NCI-H345 treated with DMSO at 0.1 percent for 48 hours (cell line): Measurements from ENCODE around the gene CALML3.
A peak's percentile ranks its signal among the peaks of the same experiment; 100 is the strongest.

Experiments used
- DNase-seq: peaks from one replicate; lab custom pipeline; 2025; ENCODE audit not compliant: unreplicated experiment; lab: John Stamatoyannopoulos, UW

The CALML3 gene

DNA sequence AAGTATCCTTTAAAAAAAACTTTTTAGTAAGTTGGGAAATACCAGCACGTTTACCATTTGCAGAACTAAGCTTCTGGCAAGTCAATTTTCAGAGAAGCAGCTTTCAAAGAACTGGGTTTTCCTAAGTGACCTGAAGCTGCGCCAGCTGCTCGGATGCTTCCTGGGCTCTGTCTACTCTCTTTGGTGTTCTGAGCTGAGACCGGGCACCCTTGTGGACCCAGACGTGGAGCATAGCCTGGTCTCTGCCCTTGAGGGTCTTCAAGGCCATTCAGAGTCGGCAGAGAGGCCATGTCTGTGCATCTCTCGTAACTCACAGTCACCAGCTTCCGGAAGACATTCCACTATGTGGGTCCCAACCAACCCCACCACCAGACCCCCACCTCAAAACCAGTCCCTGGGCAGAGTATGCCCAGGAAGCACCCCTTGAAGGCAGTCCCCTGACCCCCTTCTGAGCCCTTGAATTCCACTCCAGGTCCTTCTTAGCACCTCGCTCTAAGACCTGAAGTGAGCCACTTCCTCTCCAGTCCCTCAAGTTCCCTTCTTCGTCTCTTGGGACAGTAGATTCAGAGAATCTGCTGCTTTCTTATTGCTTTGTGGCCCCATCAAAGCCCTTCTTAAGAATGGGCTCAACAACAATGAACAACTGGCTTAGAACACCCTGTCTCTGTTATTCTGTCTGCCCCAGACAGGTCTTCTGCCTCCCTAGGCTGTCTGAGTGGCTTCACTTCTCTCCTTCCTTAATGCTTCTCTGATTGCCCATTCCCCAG, 33.9 kb upstream of the CALML3 start:
- no peak for DNase-seq

DNA sequence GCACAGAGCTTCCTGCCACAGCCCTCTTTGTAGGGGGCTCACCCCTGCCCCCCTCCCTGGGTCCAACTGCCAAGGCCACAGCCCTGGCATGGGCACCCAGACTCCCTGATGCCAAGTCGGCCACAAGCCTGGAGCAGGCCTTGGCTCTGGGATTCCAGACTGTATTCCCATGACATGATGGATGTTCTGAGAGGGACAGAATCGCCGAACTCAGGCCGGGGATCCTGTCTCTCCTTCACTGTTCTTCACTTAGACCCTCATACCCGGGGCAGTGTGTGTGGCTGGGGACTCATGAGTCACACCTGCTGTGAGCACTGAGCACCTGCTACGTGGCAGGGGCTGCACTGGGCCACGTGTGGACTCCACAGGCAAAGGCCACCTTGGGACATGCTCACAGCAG, 33.3 kb upstream of the CALML3 start:
- DNase-seq, result no peak

DNA sequence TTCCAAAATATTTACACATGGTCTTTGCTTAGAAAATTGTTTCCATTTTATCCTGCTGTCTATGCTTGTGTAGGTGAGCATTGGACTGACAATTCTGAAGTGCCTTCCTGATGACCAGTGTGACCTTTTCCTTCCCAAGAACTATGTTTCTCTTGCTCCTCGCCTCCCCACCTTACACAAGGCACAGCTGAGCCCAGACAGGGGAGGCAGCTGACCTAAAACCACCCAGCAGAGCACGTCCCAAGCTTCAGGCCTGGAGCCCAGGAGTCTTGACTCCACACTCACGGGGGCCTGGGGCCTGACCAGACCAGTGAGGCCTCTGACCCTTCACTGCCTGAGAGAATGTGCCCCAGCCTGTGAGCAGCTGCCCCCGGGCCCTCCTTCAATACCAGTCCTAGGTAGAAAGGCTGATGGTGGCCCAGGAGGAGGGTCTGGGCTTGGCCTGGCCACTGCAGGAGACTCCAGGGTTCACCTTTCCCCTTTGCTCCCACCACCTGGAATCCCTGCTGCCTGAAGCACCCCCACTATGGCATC, 32.4 kb upstream of the CALML3 start:
- no peak for DNase-seq

GRCh38 chr10:5492929-5493576, 31.7 kb upstream of the CALML3 start:
- no peak for DNase-seq

GRCh38 chr10:5493691-5494090, 31.1 kb upstream of the CALML3 start:
- no peak for DNase-seq

- DNase-seq, result no peak
These were observed 30.1 kb upstream of the CALML3 start for GRCh38 chr10:5494611-5495010.

GRCh38 chr10:5496261-5497250, 28.2 kb upstream of the CALML3 start:
- no peak for DNase-seq

DNA sequence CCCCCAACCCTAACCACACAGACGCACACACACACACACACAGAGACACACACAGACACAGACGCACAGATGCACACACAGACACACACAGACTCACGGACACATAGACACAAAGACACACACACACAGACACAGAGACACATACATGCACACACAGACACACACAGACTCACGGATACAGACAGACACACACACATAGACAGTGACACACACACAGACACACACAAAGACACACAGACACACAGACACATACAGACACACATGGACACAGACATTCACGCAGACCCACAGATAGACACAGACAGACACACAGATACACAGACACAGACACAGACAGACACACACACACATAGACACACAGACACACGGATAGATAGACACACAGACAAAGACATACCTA, 27.5 kb upstream of the CALML3 start:
- no peak for DNase-seq

DNA sequence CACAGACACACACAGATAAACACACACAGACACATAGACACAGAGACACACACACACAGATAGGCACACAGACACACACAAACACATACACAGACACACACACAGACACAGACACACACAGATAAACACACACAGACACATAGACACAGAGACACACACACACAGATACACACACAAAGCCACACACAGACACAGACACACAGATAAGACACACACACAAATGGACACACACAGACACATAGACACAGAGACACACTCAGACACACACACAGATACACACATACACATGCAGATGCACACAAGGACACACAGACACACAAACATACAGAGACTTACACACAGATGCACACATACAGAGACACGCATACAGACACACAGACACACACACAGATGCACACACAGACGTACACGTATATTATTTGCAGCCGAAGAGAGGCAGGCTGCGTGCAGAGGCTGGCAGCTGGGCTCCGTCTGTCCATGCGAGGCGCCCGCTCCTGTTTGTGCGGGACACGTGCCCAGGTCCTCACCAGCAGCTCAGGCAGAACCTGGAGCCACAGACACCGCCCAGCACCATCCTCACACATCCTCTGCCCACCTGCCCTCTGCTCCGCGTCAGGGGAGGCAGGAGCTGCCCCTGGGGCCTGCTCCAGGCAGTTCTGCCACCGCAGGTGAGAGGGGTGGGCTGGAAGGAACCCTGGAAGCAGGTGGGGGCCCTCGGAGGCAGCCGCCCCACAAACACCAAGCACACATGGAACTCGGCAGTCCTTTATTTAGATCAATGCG, 26.6 kb upstream of the CALML3 start:
- no peak for DNase-seq

GRCh38 chr10:5498791-5499492, 25.8 kb upstream of the CALML3 start:
- no peak for DNase-seq

- DNase-seq, result no peak
These were observed 25.1 kb upstream of the CALML3 start, which contains the start of gene CALML5 for GRCh38 chr10:5499493-5500140. CALML5 (minus strand) TSS chr10:5499570; CDS start chr10:5499438, 132 bp downstream.

DNA sequence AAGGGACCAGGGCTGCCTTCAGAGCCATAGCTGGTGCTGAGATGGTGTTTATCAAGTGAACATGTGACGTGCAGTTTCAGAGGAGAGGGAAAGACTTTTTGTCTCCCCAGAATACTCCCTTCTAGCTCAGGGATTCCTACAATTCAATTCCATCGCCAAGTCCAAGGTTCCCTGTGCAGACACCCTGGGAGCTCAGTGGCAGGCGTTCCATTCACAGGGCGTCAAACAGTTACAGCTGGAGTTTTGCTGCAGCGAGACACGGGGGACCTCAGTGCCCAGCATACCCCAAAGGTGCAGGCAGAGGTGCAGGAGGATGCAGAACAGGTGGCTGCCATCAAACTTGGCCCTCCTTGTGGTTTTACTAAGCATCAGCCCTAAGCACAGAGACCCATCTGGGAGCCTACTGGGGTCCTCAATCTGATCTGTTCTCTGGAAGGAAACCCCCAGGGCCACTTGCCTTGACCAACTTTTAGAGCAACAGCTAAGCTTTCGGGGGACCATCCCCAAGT, 24.5 kb upstream of the CALML3 start:
- no peak for DNase-seq

DNA sequence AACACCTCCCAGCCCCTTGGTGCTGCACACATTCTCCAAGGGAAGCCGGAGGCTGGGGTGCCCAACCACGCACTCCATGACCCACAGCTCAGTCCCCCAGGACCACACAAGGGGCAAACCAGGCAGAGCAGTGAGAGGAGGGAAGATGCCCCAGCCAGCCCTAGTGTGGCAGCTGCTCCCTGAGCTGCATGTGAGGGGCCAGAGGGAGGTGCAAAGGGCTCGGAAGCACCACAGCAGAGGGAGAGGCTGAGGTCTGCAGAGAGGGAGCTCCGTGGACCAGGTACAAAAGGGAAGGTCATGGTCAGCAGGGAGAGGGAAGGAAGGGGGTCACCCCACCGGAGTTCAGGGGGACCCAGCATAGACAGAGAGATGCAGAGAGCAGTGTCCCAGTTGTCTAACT, 23.9 kb upstream of the CALML3 start:
- DNase-seq, result no peak

DNA sequence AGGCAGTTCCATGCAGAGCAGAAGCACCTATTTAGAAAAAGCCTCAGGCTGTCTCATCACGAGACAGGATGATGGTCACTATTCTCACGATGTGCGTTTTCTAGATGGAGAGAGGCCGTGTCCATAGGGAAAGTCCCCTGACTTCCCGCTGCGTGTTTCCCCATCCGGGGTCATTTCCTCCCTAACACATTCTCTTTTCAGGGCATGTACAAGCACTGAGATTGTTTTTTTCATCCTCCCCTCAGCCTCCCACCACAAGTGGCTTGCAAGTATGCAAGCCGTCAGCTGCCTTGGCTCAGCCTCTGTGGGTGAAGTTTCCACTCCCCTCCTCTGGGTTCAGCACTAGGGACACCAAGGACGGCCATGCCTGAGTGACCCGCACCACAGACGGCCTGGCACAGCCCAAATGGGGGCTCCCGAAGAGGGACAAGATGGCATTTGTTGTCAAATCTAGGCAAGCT, 22.7 kb upstream of the CALML3 start:
- DNase-seq, result no peak

GRCh38 chr10:5502571-5503476, 21.9 kb upstream of the CALML3 start:
- no peak for DNase-seq

DNA sequence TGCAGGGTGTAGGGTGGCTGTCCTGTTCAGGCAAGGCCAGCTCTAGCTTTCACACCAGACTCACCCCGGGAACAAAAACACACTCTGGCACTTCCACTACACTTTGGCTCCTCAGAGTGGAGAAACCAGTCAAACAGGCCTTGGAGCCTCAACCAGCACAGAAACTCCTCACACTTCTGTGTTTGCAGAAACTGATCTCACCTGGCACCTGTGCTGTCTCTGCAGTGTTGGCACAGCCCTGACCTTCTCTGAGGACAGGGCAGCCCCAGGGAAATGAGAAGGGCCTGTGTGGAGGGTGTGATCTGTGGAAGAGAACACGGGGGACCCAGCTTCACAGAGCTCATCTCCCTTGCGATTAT, 21.3 kb upstream of the CALML3 start:
- peak; percentile 67 for DNase-seq

DNA sequence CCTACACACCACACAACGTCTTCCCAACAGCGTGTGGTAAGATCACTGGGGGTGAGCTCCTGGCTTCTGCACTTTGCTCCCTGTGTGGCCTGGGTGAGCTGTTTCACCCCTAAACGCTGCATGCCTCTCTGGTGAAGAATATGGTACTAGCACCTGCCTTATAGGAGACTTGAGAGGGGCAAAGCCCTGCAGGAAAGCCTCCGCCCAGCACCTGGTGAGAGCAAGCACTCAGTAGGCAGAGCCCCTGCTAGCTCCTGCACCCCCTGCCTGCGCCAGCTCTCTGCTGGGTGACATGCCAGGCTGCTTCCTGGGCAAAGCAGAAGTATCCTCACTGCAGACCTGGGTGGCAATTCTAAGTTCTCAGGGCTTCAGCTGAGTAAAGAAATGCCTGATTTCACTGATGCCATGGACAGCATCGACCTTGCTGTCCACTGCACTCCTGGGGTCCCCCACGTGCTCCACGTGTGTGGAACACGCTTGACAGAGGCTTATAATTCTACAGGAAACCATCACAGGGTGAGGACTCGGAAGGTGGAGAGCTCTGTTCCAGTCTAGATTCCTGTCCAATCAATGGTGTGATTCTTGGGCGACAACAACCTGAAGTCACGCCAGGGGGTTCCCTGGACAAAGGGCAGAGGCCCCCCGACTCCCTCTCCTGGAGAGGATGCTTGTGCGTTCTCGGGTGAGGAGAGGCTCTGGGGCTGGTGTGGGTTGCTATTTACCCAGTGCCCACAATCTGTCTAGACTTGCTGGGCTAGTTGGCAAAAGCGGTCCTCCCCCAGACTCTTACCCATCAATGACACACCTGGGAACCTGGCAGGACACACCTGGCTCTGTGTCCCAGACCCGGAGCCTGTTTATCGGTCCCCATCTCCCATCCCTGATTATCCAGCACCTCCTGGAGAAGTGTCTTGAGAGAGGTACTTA, 20.4 kb upstream of the CALML3 start:
- DNase-seq, result peak; percentile 50
